ENCODE measurements around the gene RALGAPB.

Gene RALGAPB

DNA sequence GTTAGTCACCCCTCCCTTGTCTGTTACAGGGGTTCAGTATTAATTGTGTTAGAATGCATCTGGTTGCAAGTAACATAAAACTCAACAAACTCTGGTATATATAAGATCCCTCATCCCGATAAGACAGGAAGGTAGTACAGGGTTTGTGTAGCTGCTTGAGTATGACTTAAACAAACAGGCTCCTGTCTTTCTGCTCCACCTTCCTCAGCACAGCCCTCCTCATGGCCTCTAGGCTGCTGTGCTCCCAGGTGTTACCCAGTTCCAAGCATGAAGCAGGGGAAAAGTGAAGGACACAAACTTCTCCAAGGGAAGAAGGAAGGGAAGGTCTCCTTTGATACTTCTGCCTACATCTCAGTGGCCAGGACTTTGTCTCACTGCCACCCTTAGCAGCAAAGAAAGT, 1.4 kb upstream of the RALGAPB start:
- H3K4me3 ChIP-seq (ENCODE audit: low read depth, low read length): no peak overlapping the region
- TF ChIP-seq, protein P1, sequence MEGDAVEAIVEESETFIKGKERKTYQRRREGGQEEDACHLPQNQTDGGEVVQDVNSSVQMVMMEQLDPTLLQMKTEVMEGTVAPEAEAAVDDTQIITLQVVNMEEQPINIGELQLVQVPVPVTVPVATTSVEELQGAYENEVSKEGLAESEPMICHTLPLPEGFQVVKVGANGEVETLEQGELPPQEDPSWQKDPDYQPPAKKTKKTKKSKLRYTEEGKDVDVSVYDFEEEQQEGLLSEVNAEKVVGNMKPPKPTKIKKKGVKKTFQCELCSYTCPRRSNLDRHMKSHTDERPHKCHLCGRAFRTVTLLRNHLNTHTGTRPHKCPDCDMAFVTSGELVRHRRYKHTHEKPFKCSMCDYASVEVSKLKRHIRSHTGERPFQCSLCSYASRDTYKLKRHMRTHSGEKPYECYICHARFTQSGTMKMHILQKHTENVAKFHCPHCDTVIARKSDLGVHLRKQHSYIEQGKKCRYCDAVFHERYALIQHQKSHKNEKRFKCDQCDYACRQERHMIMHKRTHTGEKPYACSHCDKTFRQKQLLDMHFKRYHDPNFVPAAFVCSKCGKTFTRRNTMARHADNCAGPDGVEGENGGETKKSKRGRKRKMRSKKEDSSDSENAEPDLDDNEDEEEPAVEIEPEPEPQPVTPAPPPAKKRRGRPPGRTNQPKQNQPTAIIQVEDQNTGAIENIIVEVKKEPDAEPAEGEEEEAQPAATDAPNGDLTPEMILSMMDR (IDR thresholded peaks at IDR 0.05; ENCODE audit: control insufficient read depth, extremely low read depth, insufficient read depth): no peak
- no peak for DNase-seq (ENCODE audit: low read depth)

DNA sequence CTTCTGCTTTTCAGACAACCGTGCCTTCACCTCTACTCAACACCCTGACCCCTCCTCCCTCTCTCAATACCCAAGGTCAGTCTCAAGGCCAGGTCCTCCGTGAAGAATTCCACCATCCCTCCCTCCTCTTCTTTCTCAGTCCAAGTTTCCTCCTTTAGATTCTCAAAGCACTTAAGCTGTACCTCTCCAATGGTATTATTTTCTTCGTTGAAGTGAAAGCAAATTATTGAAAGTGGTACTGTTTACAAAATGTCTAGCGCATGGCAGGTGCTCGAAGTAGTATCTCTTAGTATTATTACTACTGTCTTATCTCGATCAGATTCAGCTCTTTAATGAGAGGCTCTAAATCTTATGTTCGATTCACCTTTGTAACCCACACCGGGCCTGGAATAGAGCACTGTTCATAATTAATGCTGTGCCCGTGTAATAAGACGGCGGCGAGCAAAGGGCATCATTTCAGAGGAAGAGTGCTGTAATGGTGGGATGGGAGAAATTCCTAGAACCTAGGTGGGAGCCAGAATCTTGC, 593 bp upstream of the RALGAPB start:
- TF ChIP-seq, protein P1 (IDR thresholded peaks at IDR 0.05; ENCODE audit: control insufficient read depth, extremely low read depth, insufficient read depth): no peak
- no peak for DNase-seq (ENCODE audit: low read depth)
- H3K4me3 ChIP-seq (ENCODE audit: low read depth, low read length): peak overlapping the region; percentile 87

GRCh38 chr20:38473367-38473795, 738 bp downstream of the RALGAPB start:
- H3K4me3 ChIP-seq (ENCODE audit: low read depth, low read length): peak overlapping the region; percentile 87
- TF ChIP-seq, protein P1 (IDR thresholded peaks at IDR 0.05; ENCODE audit: control insufficient read depth, extremely low read depth, insufficient read depth): peak; percentile 53
- DNase-seq (ENCODE audit: low read depth): peak; percentile 37

DNA sequence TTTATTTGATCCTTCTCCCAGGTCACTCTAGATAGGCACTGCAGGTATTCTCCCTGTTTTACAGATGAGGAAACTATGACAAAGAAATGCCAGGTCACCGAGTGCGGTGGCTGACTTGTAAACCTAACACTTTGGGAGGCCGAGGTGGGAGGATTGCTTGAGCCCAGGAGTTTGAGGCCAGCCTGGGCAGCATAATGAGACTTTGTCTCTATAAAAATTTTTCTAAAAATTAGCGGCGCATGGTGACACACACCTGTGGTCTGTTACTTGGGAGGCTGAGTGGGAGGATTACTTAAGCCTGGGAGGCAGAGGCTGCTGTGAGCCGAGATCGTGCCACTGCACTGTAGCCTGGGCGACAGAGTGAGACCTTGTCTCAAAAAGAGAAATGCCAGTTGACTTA, 5.1 kb downstream of the RALGAPB start:
- no peak for DNase-seq (ENCODE audit: low read depth)
- no peak overlapping the region for H3K4me3 ChIP-seq (ENCODE audit: low read depth, low read length)
- TF ChIP-seq, protein P1 (IDR thresholded peaks at IDR 0.05; ENCODE audit: control insufficient read depth, extremely low read depth, insufficient read depth): no peak

- no peak for DNase-seq (ENCODE audit: low read depth)
- TF ChIP-seq, protein P1 (IDR thresholded peaks at IDR 0.05; ENCODE audit: control insufficient read depth, extremely low read depth, insufficient read depth): no peak
- no peak overlapping the region for H3K4me3 ChIP-seq (ENCODE audit: low read depth, low read length)
These were observed 7.0 kb downstream of the RALGAPB start for GRCh38 chr20:38479596-38479995.

GRCh38 chr20:38485041-38485440, 12.4 kb downstream of the RALGAPB start:
- no peak overlapping the region for H3K4me3 ChIP-seq (ENCODE audit: low read depth, low read length)
- no peak for DNase-seq (ENCODE audit: low read depth)
- TF ChIP-seq, protein P1 (IDR thresholded peaks at IDR 0.05; ENCODE audit: control insufficient read depth, extremely low read depth, insufficient read depth): no peak

DNA sequence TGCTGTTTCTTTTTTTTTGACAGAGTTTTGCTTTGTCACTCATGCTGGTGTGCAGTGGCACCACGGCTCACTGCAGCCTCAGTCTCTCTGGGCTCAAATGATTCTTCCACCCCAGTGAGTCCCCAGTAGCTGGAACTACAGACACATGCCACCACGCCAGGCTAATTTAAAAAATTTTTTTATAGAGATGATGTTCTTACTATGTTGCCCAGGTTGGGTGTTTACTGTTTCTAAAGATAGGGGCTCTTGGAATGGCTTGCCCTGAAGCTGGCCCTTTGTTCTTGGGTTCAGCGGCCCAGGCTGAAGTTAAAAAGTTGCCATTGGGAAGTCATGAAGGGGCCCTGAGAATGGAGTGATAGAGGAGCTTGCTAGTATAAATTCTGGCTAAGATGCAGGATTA, 16.5 kb downstream of the RALGAPB start:
- TF ChIP-seq, protein P1 (IDR thresholded peaks at IDR 0.05; ENCODE audit: control insufficient read depth, extremely low read depth, insufficient read depth): no peak
- no peak for DNase-seq (ENCODE audit: low read depth)
- no peak overlapping the region for H3K4me3 ChIP-seq (ENCODE audit: low read depth, low read length)
